Activated T-cell treated with anti-CD3 and anti-CD28 coated beads, Interleukin-2, amount 50 U/mL, for 48 hours (primary cell): ENCODE data around the gene CDK1.

ENCODE experiments used
- DNase-seq, 2 experiments: peaks; one replicate each; pipeline ENCODE4 v3.0.0-alpha.2; 2020

Gene CDK1

GRCh38 chr10:60778214-60778970 is at the start of gene CDK1:
Gene CDK1, plus strand, starts transcription at chr10:60778478. Its CDS starts 1,688 bp downstream, at chr10:60780166.
- peak; percentile 96 for DNase-seq

GRCh38 chr10:60729106-60729505 is 49.2 kb upstream of the CDK1 start:
- no peak for DNase-seq

GRCh38 chr10:60731134-60731885 is 47.0 kb upstream of the CDK1 start:
- peak; percentile 36 to 45 for DNase-seq

GRCh38 chr10:60732198-60732806 is 46.0 kb upstream of the CDK1 start:
- DNase-seq = peak; percentile 32

GRCh38 chr10:60732807-60733516 is 45.3 kb upstream of the CDK1 start:
- DNase-seq = peak; percentile 56 to 62

GRCh38 chr10:60733517-60733822 is 44.8 kb upstream of the CDK1 start:
- DNase-seq = no peak

GRCh38 chr10:60733826-60734225 is 44.5 kb upstream of the CDK1 start:
- no peak for DNase-seq

- DNase-seq = no peak
Observed at GRCh38 chr10:60734226-60734625, 44.1 kb upstream of the CDK1 start.

GRCh38 chr10:60735244-60735643 is 43.0 kb upstream of the CDK1 start:
- DNase-seq = no peak

- DNase-seq = no peak
Observed at GRCh38 chr10:60737242-60737641, 41.0 kb upstream of the CDK1 start.

- DNase-seq = no peak
Observed at GRCh38 chr10:60739558-60739957, 38.7 kb upstream of the CDK1 start.

GRCh38 chr10:60742512-60742911 is 35.8 kb upstream of the CDK1 start:
- no peak for DNase-seq

GRCh38 chr10:60747817-60748469 is 30.3 kb upstream of the CDK1 start:
- DNase-seq = no peak

GRCh38 chr10:60753152-60753551 is 25.1 kb upstream of the CDK1 start:
- no peak for DNase-seq

- DNase-seq = no peak
Observed at GRCh38 chr10:60753817-60754216, 24.5 kb upstream of the CDK1 start.

GRCh38 chr10:60757420-60757895 is 20.8 kb upstream of the CDK1 start:
- no peak for DNase-seq

- no peak for DNase-seq
Observed at GRCh38 chr10:60759181-60759580, 19.1 kb upstream of the CDK1 start.

GRCh38 chr10:60760711-60761210 is 17.5 kb upstream of the CDK1 start:
- DNase-seq = no peak

GRCh38 chr10:60762554-60762953 is 15.7 kb upstream of the CDK1 start:
- no peak for DNase-seq

- no peak for DNase-seq
Observed at GRCh38 chr10:60767424-60767823, 10.9 kb upstream of the CDK1 start.

- no peak for DNase-seq
Observed at GRCh38 chr10:60769406-60769805, 8.9 kb upstream of the CDK1 start.

- no peak for DNase-seq
Observed at GRCh38 chr10:60777696-60778213, 523 bp upstream of the CDK1 start.
